ENCODE measurements around the gene CREB3.
A peak's percentile ranks its signal among the peaks of the same experiment; 100 is the strongest.

Gene CREB3

DNA sequence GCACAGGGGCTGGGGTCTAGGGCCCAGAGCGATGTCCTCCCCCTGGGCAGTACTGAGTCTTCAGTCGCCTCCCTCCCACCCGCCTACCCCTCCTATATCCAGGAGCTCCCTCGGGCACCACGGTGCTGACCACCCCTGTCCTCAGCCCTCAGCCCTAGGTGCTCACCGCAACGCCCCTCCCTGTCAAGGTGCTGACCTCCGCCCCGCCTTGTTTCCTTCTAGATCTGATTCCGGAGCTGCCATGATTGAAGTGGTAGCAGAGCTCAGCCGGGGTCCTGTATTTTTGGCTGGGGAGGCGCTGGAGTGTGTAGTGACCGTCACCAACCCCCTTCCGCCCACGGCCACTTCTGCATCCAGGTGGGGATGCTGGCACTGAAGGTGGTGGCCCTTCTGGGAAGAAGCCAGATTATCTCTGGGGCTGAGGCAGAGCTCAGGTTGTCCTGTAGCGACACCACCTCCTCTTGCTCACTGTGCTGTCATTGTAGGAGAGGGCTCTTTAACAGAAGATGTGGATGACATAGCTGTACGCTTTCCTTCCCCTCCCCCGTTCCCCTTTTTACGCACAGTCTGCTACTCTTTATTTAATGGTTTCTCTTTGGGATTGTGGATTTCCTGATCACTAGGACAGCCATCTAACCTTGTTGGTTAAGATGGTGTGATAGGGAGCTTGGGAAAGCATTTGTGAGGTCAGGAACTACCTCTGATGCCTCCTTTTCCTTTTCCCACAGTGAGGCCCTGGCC lies 17.2 kb downstream of the CREB3 start:
- no peak for DNase-seq

DNA sequence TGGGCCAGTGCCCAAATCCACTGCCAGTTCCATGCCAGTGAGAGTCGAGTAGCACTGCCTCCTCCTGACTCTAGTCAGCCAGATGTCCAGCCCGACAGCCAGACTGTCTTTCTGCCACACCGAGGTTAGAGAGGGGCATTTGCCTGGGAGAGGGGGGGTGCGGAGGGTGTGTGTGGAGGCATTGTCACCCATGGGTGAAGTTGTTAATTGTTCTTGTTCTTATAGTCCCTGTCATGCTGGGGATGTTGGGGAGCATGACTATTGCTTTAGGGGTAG lies 17.7 kb downstream of the CREB3 start:
- DNase-seq, result no peak

GRCh38 chr9:35753466-35753865 lies 21.0 kb downstream of the CREB3 start:
- no peak for DNase-seq

DNA sequence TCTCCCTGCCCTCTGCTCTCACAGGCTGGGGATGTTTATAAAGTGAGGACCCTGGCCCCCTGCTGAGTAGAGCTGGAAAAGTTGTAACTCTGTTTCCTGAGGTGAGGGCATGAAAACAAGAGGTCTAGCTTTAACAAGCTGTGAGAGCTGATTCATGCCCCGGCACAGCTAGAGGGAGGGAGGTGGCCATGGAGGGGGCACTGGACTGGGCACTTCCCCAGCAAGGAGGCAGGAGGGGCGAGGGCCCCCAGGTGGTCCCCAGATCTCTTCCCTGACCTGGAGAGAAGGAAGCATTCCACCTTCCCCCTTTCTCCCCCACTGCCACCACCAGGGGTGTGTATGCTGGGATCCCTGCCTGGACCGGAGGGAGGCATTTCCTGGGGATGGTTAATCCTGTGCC lies 21.8 kb downstream of the CREB3 start, which contains the start of gene MSMP:
Gene MSMP (minus strand): TSS at position 13 of the 400 bp plus-strand sequence. CDS start 147 bp downstream, outside the sequence.
- no peak for DNase-seq

- DNase-seq, result no peak
Observed at GRCh38 chr9:35755071-35755470, 22.6 kb downstream of the CREB3 start.

DNA sequence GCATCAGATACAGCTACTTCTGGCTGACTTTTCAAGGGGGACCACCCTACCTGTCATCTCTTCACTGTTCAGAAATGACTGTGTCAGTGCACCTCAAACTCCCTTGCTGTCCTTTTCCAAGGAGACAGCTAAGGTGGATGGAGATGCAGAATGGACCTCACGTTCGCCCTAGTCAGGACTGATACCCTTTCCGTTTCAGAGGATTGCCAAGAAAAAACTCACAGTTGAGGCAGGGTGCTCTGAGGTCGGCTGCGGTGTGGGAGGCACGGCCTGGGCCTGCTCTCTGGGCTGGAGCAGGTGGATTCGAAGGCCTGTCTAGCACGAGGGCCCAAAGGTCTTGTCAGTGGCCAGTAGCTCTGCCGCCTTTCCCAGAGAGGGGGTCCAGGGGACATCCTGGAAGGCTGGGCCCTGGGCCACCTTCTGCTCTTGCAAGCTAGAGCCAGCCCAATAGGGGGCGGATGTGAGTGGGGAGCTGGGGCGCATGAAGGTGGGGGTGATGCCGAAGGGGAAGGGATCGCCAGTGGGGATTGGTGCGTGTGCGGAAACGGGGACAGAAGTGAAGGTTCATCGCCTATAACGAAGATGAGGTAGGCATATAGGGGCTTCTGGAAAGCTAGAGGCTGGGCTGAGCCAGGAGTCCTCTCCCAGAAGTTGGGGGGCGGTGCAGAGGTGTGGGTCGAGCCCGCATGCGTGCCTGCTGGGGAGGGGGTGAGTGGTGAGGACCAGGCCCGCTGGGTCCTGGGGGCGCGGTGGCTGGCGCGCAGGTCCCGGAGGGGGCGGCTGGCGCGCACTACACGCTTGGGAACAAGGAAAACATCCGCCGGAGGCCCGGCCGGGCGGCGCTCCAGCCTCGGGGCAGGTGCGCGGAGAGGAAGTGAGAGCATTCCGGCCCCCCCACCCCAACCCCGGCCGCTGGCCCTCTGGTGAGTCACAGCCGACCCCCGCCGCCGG lies 24.1 kb downstream of the CREB3 start:
- DNase-seq, result peak; percentile 19 to 62

DNA sequence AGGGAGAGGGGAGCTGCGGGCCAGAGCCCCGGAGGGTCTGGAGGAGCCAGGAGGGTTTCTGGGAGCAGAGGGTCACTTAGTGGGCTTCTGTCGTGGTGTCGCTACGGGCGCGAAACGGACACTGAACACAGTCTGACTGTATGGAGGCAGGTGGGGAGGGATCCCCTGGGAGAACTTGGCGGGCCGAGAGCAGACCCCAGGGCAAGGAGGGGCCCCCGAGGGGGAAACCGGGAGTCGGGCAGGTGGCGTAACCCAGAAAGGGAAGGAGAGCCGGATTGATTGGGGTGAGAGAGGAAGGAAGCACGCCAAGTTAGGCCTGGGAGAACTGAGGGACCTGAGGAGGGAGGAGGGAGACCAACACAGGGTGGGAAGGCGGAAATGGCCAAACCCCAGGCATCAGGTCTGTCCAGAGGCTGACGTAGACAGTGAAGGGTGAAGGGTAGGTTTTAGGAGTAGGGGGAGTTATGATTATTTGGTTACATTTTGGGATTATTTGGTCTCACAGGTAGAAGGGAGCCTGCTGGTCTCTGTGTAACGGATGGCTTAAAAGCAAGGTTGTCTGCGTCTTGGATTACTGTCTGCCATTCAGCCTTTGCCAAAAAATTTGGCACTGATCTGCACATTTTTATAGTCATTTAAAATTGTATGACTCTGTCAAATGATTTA lies 24.9 kb downstream of the CREB3 start:
- DNase-seq, result peak in 1 of 2 donors; percentile 35

DNA sequence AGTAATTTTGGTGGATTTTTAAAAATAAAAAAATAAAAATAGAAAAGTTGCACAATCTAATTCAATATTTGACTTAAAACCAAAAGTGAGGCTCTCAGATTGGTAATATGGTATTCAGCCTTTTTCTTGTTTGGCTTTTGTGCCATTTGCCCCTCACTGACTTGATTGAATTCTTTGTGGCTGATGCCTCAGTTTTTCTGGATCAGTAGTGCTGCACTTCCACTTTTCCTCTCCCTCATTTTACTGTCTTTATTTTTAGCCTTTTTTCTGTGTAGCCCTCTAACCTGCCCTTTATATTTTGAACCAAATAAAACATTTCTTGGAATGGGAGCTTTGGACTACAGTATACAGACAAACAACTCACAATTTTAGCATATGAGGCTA lies 25.4 kb downstream of the CREB3 start:
- no peak for DNase-seq

GRCh38 chr9:35758475-35759050 lies 26.1 kb downstream of the CREB3 start:
- no peak for DNase-seq

GRCh38 chr9:35759795-35760194 lies 27.3 kb downstream of the CREB3 start:
- DNase-seq, result no peak

DNA sequence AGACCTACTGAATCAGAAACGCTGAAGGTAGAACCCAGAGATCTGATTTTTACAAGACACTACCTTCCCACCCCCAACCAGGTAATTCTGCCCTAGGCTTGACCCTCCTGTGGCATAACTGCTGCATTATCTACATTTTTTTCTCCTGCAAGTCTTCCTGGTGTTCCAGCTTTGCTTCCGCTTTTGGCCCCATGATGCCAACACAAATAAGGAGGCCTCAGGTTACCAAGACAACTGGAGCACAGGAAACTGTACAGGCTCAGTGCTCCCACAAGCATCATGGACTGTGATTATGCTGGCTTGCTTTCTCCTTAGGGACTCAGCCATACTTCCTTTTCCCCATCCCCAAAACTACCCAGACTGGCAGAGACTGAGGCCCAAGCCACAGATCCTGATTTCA lies 28.2 kb downstream of the CREB3 start:
- DNase-seq, result no peak

DNA sequence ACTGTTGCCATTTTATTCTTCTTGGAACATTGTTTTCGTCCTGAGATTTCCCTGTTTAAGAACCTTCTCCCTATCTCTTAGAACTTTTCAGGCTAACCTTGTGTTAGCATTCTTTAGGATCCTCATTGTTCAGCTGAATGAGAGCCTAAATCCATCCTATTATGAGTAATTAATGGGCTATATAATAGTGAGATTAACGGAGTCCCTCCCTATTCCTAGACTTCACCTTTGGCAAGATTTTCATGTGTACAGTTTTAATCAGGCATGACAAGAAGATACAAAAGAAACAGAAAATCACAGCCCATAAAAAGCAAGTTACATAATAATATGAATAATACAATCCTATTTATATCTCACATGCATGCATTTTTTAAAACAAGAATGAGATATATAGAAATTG lies 30.7 kb downstream of the CREB3 start:
- DNase-seq, result no peak

- no peak for DNase-seq
Observed at GRCh38 chr9:35763803-35764202, 31.3 kb downstream of the CREB3 start.

DNA sequence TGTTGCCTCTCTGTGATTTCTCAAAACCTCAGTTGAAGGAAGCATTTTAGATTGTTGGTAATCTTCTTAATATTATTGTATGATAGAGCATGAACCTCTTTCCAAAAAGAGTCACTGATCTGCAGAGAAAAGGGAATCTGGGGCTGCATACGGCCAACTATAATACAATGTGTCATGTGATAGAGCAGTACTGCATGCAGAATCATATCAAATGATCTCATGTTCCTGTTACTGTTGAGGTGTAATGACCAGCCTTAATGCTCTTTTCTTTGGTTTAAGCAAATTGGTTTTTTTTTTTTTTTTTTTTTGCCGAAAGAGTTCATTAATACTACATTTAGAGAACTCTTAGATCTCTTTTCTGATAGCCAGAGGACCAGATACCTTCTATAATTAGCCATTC lies 34.5 kb downstream of the CREB3 start:
- DNase-seq, result no peak

DNA sequence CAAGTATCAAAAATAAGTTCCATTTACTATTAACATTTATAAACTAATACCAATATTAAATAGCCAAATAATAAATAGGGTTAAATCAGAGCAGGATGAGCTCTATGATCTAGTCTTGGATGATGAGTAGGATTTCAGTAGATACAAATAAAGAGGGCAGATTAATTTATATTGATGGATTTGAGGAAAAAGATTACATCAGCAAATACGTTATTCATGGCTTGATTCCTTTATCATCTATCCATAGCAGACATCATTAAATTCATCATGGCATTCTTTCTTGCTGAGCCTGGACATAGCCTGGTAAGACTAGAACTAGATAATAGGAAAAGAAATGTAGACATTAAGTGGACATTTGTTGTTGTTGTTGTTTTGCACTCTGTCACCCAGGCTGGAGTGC lies 35.0 kb downstream of the CREB3 start:
- DNase-seq, result no peak

DNA sequence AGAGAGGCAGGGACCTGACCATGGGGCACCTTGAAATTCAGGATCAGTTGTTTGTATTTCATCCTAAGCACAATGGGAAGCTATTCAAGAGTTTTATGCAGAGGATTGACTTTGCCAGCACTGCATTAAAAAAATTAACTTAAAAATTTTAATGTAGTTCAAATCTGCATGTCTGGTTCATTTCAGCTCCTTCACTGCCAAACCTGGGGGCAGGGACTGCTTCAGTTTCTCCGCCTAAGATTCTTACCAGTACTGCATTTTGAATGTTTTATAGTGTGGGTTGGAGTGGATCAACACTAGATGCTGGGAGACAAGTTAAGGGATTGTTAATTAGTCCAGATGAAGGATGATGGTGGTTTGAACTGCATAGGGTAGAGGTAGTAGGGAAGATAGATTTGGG lies 37.3 kb downstream of the CREB3 start:
- no peak for DNase-seq

DNA sequence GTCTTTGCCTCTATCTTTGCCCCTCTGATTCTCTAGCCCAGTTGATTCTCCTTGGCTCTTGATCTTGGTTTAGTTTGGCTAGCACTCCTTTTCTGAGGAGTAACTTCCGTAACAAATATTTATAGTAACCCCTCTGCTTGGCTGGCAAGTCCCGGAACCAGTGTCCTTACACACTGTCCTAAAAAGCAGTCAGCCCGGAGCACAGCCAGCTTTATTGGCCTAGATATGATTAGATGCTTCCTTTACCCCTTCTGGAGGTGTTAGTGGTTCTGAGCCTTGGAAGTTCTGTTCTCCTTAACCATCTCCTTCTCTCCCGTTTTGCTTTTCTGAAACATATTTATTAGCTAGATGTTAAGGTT lies 38.6 kb downstream of the CREB3 start:
- DNase-seq, result no peak

DNA sequence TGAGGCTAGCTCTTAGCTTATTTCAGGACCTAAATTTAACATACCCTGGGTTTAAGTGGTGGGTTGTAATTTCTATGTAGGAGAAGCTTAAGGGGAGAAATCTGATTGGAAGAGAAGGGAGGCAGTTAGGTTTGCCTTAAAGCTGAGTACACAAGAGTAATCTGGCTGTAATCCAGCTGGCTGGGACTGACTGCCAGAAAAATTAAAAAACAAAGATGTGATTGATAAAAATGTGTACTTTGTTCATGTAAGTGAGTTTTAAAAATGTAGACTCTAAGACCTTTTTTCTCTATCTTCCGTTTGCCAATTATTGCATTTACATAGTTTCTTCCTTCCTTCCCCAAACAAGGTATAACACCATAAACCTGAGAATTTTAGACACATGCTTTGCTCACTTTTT lies 39.1 kb downstream of the CREB3 start:
- DNase-seq, result no peak

- no peak for DNase-seq
Observed at GRCh38 chr9:35771943-35772342, 39.5 kb downstream of the CREB3 start.

- peak; percentile 10 to 25 for DNase-seq
Observed at GRCh38 chr9:35774907-35775635, 42.6 kb downstream of the CREB3 start.

DNA sequence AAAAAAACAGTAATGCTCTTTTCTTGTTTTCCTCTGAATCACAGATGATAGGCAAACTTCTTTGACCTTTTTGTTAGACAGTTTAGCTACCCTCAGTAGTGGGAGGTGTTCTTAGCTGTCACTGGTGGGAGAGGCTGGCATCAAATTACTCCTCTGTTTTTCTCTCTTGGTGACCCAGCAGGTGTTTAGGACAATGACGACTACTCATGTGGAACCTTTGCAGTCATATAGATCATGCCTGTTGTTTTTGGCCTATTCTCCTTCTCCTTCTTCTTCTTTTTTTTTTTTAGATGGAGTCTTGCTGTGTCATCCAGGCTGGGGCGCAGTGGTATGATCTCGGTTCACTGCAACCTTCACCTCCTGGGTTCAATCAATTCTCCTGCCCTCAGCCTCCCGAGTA lies 43.6 kb downstream of the CREB3 start:
- DNase-seq, result no peak

DNA sequence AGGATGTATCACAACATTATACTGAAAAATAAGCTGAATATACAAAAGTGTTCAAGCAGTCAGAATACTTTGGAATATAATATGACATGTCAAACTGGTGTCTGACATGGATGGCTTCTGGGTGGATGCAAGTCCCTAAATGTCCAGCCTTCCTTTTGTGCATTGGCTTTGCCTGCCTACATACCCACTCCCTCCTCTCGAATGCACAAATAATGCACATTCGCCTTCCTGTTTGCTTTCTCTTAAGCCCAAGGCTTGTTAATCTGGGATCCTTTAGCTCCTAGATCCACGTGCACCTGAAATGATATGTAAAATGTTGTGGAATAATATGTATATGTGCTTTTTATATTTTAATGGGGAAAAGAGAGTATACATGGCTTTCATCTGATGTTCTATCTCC lies 46.0 kb downstream of the CREB3 start:
- DNase-seq, result no peak

DNA sequence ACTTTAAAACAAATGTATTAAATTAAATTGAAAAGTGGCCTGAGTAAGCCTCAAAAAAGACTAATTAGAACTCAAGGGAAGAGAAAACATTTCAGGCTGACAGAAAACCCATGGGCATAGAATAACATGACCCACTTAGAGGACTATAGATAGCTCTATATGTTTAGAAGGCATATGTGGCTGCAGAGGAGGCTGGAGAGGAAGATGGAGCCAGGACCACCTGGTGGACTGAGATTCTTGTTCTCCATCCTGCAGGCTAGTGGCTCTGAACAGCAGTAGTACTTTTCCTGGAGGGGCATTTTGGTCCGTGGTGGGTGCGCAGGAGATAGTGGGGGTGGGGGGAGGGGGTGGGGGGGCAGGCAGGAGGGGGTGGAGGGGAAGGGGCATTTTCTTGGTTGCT lies 48.6 kb downstream of the CREB3 start:
- DNase-seq, result no peak
